ENCODE results near the gene ALG11. TPM values are rescaled to one million over a fixed set of nuclear protein-coding genes. Genes with fewer than 3 reads are reported as not detected.

The ALG11 gene
- polyA plus RNA-seq (2011; rRNA removed), result 6.2 and 16.3 TPM in 2 replicates
- polyA minus RNA-seq (2011; rRNA and poly(A)+ RNA removed), result 12.3 and 12.8 TPM in 2 replicates

DNA sequence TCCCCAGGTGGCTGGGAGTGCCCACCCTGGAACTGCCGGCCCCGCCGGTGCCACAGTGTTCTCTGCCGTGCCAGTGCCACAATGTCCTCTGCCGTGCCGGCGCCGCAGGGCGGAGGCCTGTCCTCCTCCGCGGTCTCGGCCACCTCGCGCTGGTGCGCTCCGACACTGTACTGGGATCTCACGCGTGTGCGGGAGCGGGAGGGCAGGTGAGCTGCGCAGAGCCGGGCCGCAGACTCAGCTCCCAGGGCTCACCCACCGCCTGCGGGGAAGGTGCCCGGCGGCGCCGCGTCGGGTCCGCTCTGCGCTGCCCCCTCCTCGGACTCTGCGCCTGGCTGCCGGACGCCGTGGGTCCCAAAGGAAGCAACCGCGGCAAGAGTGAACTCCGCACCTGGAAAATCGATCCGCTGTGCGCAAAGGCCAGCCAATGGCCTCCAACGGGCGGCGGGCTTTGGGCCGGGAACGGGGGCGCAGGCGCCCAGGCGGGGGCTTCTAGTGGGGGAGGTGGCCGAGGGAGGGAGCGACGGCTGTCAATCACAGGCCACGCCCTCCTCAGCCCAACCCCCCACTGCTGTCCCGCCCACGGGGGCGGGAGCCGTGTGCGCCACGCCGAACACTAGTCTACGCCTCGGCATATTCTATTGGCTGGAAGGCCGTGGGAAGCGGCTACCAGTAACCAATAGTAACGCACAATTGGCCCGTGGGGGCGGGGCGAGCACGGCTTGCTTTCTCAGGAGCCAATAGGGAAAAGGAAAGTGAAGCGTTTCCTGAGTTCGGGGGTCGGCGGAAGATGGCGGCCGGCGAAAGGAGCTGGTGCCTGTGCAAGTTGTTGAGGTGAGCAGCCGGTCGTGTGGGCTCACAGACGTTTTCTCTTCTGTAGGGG lies at the start of gene ALG11:
Gene ALG11 (plus strand): TSS at position 767 of the 880 bp plus-strand sequence. CDS start 21 bp downstream, at position 788.
- H3K36me3 ChIP-seq (ENCODE audit: control insufficient read depth, insufficient read depth, low read length), result 0 out of 2 replicates have a peak, but pooled peaks cover 1% of the 10 kb centered on the region
- TF ChIP-seq, protein P1, sequence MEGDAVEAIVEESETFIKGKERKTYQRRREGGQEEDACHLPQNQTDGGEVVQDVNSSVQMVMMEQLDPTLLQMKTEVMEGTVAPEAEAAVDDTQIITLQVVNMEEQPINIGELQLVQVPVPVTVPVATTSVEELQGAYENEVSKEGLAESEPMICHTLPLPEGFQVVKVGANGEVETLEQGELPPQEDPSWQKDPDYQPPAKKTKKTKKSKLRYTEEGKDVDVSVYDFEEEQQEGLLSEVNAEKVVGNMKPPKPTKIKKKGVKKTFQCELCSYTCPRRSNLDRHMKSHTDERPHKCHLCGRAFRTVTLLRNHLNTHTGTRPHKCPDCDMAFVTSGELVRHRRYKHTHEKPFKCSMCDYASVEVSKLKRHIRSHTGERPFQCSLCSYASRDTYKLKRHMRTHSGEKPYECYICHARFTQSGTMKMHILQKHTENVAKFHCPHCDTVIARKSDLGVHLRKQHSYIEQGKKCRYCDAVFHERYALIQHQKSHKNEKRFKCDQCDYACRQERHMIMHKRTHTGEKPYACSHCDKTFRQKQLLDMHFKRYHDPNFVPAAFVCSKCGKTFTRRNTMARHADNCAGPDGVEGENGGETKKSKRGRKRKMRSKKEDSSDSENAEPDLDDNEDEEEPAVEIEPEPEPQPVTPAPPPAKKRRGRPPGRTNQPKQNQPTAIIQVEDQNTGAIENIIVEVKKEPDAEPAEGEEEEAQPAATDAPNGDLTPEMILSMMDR (IDR thresholded peaks at IDR 0.05; ENCODE audit: insufficient read depth, low read depth, low read length), result no peak
- H3K4me3 ChIP-seq (ENCODE audit: low read depth, low read length), result peak within 1 kb of the TSS; percentile 96
- peak; percentile 91 for DNase-seq (ENCODE audit: low read depth)
- ChIA-PET POLR2A (no interaction called here), CTCF (interaction anchor here (1.0 to 1.2 kb wide), 3 partner anchors 116 to 578 kb away, joined by 3 read pairs; no protein-coding TSS in a partner anchor)
- no peaks in the 10 kb centered on the region; the same call in 1 of the 2 replicates for H3K27me3 ChIP-seq (ENCODE audit: control insufficient read depth, insufficient read depth, low read length)

DNA sequence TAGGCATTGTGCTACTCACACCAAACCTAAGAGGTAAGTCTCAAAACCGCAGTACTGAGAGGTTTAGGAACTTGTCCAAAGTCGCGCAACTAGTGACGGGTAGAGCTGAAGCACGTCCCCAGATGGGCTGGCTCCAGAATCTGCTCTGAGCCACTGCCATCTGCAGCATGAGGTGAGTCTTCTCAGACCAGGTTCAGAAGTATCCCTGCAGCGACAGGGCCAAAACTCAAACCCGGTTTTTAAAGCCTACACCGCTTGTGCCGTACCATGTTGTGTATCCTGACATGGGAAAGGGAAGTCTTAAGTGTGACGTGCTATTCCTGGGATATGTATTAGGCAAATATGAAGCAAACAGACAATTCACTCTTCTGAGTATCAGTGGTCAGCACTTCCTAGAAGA lies 46.0 kb upstream of the ALG11 start:
- Histone ChIP-seq H3K27me3 (ENCODE audit: control insufficient read depth, insufficient read depth, low read length) (no peaks in the 10 kb centered on the region), H3K36me3 (ENCODE audit: control insufficient read depth, insufficient read depth, low read length) (no peaks in the 10 kb centered on the region), H3K4me3 (ENCODE audit: low read depth, low read length) (no peak overlapping the region)
- ChIA-PET POLR2A (no interaction called here), CTCF (no interaction called here)
- TF ChIP-seq, protein P1 (IDR thresholded peaks at IDR 0.05; ENCODE audit: insufficient read depth, low read depth, low read length), result no peak
- DNase-seq (ENCODE audit: low read depth), result no peak

DNA sequence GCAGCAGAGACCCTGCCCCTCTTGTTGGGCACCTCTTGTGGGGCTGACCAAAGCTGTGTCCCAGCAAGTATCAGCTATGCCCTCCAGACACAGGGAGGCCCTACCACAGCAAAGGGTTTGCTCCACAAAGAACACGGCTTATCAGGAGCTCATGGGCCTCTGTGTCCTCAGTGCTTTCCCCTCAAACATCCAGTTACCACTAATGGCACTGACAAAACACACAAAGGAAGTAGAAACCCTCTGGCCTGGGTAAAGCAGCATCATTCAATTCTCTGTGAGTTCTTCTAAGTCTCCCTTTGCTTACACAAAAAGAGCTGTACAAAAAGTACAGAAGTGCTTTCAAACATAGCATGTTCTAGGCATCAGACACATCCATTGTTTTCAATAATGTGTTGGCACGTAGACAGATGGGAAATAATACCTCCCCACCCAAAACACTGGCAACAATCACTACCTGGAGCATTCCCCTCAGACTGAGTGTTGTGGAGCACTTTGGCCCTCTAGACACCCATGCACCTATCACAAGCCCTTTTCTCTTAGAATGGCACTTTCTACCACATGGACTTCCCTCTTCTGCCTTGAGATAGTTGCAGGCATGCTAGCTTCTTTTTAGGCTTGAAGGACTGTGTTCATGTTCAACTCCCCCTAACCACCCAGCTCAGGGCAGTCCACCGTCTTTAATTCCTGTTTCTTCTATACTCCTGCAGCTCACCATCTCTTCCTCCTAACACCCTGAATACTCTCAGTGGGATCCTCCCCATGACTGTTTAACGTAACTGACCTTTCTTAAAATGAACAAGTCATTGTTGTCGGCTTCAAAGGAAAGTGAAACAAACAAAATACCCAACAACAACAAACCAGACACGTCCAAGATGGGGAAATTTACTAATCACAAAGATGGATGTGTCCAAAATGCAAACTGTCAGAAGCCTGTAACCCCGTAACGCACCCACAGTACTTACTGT lies 44.4 kb upstream of the ALG11 start:
- DNase-seq (ENCODE audit: low read depth), result no peak
- H3K36me3 ChIP-seq (ENCODE audit: control insufficient read depth, insufficient read depth, low read length), result no peaks in the 10 kb centered on the region
- CTCF ChIA-PET, result no interaction called here
- H3K27me3 ChIP-seq (ENCODE audit: control insufficient read depth, insufficient read depth, low read length), result no peaks in the 10 kb centered on the region
- TF ChIP-seq, protein P1 (IDR thresholded peaks at IDR 0.05; ENCODE audit: insufficient read depth, low read depth, low read length), result no peak
- H3K4me3 ChIP-seq (ENCODE audit: low read depth, low read length), result no peak overlapping the region
- POLR2A ChIA-PET, result no interaction called here

GRCh38 chr13:51970349-51970748 lies 41.8 kb upstream of the ALG11 start:
- Histone ChIP-seq H3K36me3 (ENCODE audit: control insufficient read depth, insufficient read depth, low read length) (no peaks in the 10 kb centered on the region), H3K27me3 (ENCODE audit: control insufficient read depth, insufficient read depth, low read length) (no peaks in the 10 kb centered on the region), H3K4me3 (ENCODE audit: low read depth, low read length) (no peak overlapping the region)
- TF ChIP-seq, protein P1 (IDR thresholded peaks at IDR 0.05; ENCODE audit: insufficient read depth, low read depth, low read length), result no peak
- no peak for DNase-seq (ENCODE audit: low read depth)
- ChIA-PET CTCF (no interaction called here), POLR2A (no interaction called here)
